HFFc6 (cell line): ENCODE measurements around the gene PRELID2. TPM values are rescaled to one million over a fixed set of nuclear protein-coding genes. Genes with fewer than 3 reads are reported as not detected.
"Not testable (repeated sequence)": the region's sequence is repeated elsewhere in the genome, so short reads cannot be mapped to it uniquely, and the experiment has no call there.

Source experiments
- DNase-seq: peaks from one replicate; pipeline ENCODE4 v3.0.0-alpha.2; 2018
- H3K27ac Mint-ChIP-seq: 2 replicates; pipeline ENCODE4 v1.8.0; 2020; ENCODE audit warnings: mild to moderate bottlenecking, mixed read lengths
- H3K27me3 Mint-ChIP-seq: 2 replicates; pipeline ENCODE4 v1.8.0; 2021; ENCODE audit warnings: mild to moderate bottlenecking, moderate library complexity, mixed read lengths; ENCODE audit not compliant: insufficient read depth
- H3K36me3 Mint-ChIP-seq: 2 replicates; pipeline ENCODE4 v1.8.0; 2021; ENCODE audit warnings: low read depth, mixed read lengths
- H3K4me1 Mint-ChIP-seq: 2 replicates; pipeline ENCODE4 v1.8.0; 2020; ENCODE audit warnings: low read depth, mixed read lengths
- H3K4me3 Mint-ChIP-seq: 2 replicates; pipeline ENCODE4 v1.8.0; 2020; ENCODE audit warnings: mild to moderate bottlenecking, moderate library complexity, mixed read lengths
- H3K9me3 Mint-ChIP-seq: 2 replicates; pipeline ENCODE4 v1.8.0; 2020; ENCODE audit warnings: mild to moderate bottlenecking, mixed read lengths
- total RNA-seq, 6 experiments: library from RNA; stranded (reverse); fragmentation: NEBNext Ultra II Directional; extraction: Animal tissue kit (Norgen Biotek cat#: 25700); gene quantifications; 2 replicates in 1 of 6; 3 replicates in 5 of 6; pipeline ENCODE4 v1.2.3, GENCODE V29; 2021
- TF ChIP-seq, protein P1 (sequence below): fragments of 200-600 bp; sonication (generic); IDR thresholded peaks from 2 replicates; pipeline ENCODE4 v1.5.0; 2021; ENCODE audit warnings: antibody characterized with exemption, mild to moderate bottlenecking

Gene PRELID2
- total RNA-seq, 6 experiments from 2014 or later, result 3.6 to 8.8 (median 6.4) TPM

DNA sequence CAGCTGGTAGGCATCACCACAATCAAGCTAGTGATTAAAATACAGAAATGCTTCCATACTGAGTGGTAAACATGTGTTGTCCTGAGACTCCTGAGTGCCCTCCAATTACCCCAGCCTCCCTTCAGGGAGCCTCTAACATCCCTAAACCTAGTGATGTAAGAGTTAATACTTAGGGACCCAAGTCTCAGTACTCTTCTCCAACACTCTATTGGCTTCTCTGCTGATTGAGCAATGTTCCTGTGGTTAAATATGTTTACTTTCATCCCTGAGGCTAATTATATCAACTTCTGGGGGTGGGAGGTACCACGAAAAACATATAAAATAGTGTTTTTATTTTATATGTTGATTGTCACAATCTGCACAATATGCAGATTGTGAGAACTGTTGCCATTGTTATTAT lies 32.7 kb upstream of the PRELID2 start:
- no peak for DNase-seq
- Mint-ChIP-seq H3K27ac (no peak overlapping the region), H3K36me3 (no peaks in the 10 kb centered on the region; the same call in 1 of the 2 replicates), H3K27me3 (peaks cover 15% of the 10 kb centered on the region), H3K4me1 (no peaks in the 10 kb centered on the region), H3K4me3 (no peak overlapping the region), H3K9me3 (no peaks in the 10 kb centered on the region; the same call in 1 of the 2 replicates)
- TF ChIP-seq, protein P1, sequence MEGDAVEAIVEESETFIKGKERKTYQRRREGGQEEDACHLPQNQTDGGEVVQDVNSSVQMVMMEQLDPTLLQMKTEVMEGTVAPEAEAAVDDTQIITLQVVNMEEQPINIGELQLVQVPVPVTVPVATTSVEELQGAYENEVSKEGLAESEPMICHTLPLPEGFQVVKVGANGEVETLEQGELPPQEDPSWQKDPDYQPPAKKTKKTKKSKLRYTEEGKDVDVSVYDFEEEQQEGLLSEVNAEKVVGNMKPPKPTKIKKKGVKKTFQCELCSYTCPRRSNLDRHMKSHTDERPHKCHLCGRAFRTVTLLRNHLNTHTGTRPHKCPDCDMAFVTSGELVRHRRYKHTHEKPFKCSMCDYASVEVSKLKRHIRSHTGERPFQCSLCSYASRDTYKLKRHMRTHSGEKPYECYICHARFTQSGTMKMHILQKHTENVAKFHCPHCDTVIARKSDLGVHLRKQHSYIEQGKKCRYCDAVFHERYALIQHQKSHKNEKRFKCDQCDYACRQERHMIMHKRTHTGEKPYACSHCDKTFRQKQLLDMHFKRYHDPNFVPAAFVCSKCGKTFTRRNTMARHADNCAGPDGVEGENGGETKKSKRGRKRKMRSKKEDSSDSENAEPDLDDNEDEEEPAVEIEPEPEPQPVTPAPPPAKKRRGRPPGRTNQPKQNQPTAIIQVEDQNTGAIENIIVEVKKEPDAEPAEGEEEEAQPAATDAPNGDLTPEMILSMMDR, result no peak

DNA sequence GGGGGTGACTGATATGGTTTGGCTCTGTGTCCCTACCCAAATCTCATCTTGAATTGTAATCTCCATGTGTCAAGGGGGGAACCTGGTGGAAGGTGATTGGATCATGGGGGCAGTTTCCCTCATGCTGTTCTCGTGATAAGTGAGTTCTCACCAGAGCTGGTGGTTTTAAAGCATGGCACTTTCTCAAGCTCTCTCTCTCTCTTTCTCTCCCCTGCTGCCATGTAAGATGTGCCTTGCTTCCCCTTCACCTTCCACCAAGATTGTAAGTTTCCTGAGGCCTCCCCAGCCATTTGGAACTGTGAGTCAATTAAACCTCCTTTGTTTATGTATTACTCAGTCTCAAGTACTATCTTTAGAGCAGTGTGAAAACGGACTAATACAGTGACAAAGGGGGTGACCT lies 29.3 kb upstream of the PRELID2 start:
- H3K27me3 Mint-ChIP-seq, H3K4me1 Mint-ChIP-seq, H3K27ac Mint-ChIP-seq, H3K9me3 Mint-ChIP-seq, DNase-seq, H3K4me3 Mint-ChIP-seq, H3K36me3 Mint-ChIP-seq: not testable (repeated sequence)

DNA sequence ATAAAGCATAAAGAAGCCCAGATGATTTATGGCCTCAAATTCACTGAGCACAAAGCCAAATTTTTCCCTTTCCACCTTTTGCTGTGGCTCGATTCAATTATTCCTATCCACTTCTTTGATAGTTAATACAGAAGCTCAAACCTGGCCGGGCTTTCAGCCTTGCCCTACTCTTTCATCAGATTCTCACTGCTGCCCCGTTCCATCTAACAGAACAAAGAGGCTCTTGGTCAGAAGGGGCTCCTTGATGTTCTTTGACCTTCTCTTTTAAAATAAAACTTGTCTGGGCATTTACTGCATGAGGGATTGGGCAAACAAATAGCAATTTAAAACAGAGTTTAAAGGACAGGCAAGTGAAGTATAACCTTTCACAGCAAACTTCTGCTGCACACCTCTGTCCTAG lies 27.9 kb upstream of the PRELID2 start:
- H3K27ac Mint-ChIP-seq, result no peak overlapping the region
- DNase-seq, result no peak
- peaks cover 9% of the 10 kb centered on the region for H3K27me3 Mint-ChIP-seq
- no peaks in the 10 kb centered on the region; the same call in 1 of the 2 replicates for H3K36me3 Mint-ChIP-seq
- TF ChIP-seq, protein P1, result no peak
- H3K4me3 Mint-ChIP-seq, result no peak overlapping the region
- no peaks in the 10 kb centered on the region; the same call in 1 of the 2 replicates for H3K9me3 Mint-ChIP-seq
- no peaks in the 10 kb centered on the region for H3K4me1 Mint-ChIP-seq

DNA sequence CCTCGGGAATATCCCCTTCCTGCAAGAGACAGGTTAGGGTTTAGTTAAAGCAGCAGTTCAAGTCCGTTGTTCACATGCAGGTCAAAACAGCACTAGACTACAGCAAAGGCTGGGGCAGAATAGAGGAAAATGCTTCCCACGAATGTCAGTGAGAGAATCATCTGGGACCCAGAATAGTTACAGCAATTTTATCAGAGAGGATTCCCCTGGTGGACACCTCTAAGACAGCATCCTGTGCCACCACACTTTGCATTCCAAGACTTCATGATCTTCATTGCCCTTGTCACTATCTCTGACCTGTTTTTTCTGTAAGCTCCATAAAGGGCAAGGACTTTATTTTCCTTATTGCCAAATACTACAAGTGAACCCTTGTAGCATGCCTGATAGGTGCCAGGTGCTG lies 24.8 kb upstream of the PRELID2 start:
- H3K36me3 Mint-ChIP-seq, result no peaks in the 10 kb centered on the region; the same call in 1 of the 2 replicates
- TF ChIP-seq, protein P1, result peak; percentile 67
- H3K27ac Mint-ChIP-seq, result no peak overlapping the region
- peaks cover 2% of the 10 kb centered on the region for H3K27me3 Mint-ChIP-seq
- no peak for DNase-seq
- H3K4me3 Mint-ChIP-seq, result no peak overlapping the region
- H3K4me1 Mint-ChIP-seq, result peaks cover 15% of the 10 kb centered on the region
- no peaks in the 10 kb centered on the region; the same call in 1 of the 2 replicates for H3K9me3 Mint-ChIP-seq

DNA sequence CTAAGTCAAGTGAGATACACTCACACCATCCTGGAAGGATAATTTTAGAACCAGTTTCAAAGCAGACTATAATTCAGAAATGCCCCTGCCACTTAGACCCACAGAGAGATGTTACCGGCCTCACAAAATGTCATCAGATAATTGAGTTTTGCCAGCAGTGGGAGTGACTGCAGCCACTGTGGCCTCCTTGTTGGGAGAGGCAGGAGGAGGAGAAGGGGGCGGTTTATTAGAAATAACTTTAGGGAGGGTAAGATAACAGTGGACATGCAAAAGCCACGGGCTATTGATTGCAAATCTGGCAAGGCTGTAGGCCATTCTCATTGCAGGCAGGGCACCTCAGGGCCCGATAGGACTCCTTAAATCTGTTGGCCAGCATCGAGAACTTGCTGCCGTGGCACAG lies 24.3 kb upstream of the PRELID2 start:
- Mint-ChIP-seq H3K4me1 (peaks cover 20% of the 10 kb centered on the region), H3K27ac (no peak overlapping the region), H3K4me3 (no peak overlapping the region), H3K27me3 (peaks cover 2% of the 10 kb centered on the region), H3K36me3 (no peaks in the 10 kb centered on the region), H3K9me3 (no peaks in the 10 kb centered on the region; the same call in 1 of the 2 replicates)
- DNase-seq, result no peak
- TF ChIP-seq, protein P1, result no peak

DNA sequence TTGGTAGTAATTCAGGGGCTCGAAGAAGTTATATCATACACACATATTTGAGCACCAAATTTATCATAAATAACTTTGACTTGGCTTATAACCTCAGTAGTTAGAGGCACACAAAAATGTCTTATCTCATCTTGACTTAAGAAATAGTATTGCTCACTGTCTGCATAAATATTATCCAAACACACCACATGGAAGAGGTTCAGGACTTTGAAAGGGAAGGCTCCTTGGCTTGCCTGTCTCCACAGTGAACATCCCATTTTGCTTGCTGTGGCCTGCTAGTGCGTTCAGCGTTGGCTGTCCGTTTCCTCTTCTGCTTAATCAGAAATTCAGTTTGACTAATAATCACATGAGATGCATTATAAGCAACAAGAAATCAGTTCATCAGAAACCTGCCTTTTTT lies 23.8 kb upstream of the PRELID2 start:
- TF ChIP-seq, protein P1, result no peak
- no peaks in the 10 kb centered on the region; the same call in 1 of the 2 replicates for H3K9me3 Mint-ChIP-seq
- no peak overlapping the region for H3K4me3 Mint-ChIP-seq
- peaks cover under 1% of the 10 kb centered on the region for H3K27me3 Mint-ChIP-seq
- no peak for DNase-seq
- no peaks in the 10 kb centered on the region for H3K36me3 Mint-ChIP-seq
- no peak overlapping the region for H3K27ac Mint-ChIP-seq
- H3K4me1 Mint-ChIP-seq, result peaks cover 24% of the 10 kb centered on the region
